ENCODE results near the gene PPP6R3. TPM values are rescaled to one million over a fixed set of nuclear protein-coding genes. Genes with fewer than 3 reads are reported as not detected.
"Not testable (repeated sequence)": the region's sequence is repeated elsewhere in the genome, so short reads cannot be mapped to it uniquely, and the experiment has no call there.

PPP6R3 gene
- polyA plus RNA-seq, 1 donor from 2014 or later, result 111 TPM

GRCh38 chr11:68635883-68636282, 175.3 kb downstream of the PPP6R3 start:
- not testable (repeated sequence) for H3K79me2 ChIP-seq (replicated peaks; ENCODE audit: insufficient read depth, low read length); H3K9me3 ChIP-seq (ENCODE audit: low read length); H3K9ac ChIP-seq (ENCODE audit: low read length); H3K36me3 ChIP-seq (ENCODE audit: insufficient read depth, low read length); H3K4me3 ChIP-seq (ENCODE audit: low read length); H3K9me2 ChIP-seq (ENCODE audit: insufficient read depth, low read length); H2AFZ ChIP-seq (ENCODE audit: low read depth, low read length); H4K20me1 ChIP-seq (ENCODE audit: insufficient read depth); H3F3A ChIP-seq (ENCODE audit: insufficient read depth, low read length, poor library complexity, severe bottlenecking); H3K4me2 ChIP-seq (ENCODE audit: low read length); H3K27ac ChIP-seq (ENCODE audit: low read length); H3K27me3 ChIP-seq (ENCODE audit: insufficient read depth, low read depth, low read length)

GRCh38 chr11:68639322-68639721, 178.8 kb downstream of the PPP6R3 start:
- H3K4me3 ChIP-seq (ENCODE audit: low read length); H3K9me3 ChIP-seq (ENCODE audit: low read length); H3K27me3 ChIP-seq (ENCODE audit: insufficient read depth, low read depth, low read length); H4K20me1 ChIP-seq (ENCODE audit: insufficient read depth); H3K36me3 ChIP-seq (ENCODE audit: insufficient read depth, low read length); H3F3A ChIP-seq (ENCODE audit: insufficient read depth, low read length, poor library complexity, severe bottlenecking); H2AFZ ChIP-seq (ENCODE audit: low read depth, low read length); H3K27ac ChIP-seq (ENCODE audit: low read length); H3K9me2 ChIP-seq (ENCODE audit: insufficient read depth, low read length); H3K9ac ChIP-seq (ENCODE audit: low read length); H3K79me2 ChIP-seq (replicated peaks; ENCODE audit: insufficient read depth, low read length); H3K4me2 ChIP-seq (ENCODE audit: low read length): not testable (repeated sequence)

GRCh38 chr11:68641880-68642279, 181.3 kb downstream of the PPP6R3 start:
- Histone ChIP-seq H3K9ac (ENCODE audit: low read length) (no peak overlapping the region), H3K9me2 (ENCODE audit: insufficient read depth, low read length) (no peaks in the 10 kb centered on the region), H3F3A (ENCODE audit: insufficient read depth, low read length, poor library complexity, severe bottlenecking) (no peaks in the 10 kb centered on the region), H4K20me1 (ENCODE audit: insufficient read depth) (no peaks in the 10 kb centered on the region), H2AFZ (ENCODE audit: low read depth, low read length) (no peak overlapping the region), H3K36me3 (ENCODE audit: insufficient read depth, low read length) (no peaks in the 10 kb centered on the region), H3K27ac (ENCODE audit: low read length) (no peak overlapping the region), H3K9me3 (ENCODE audit: low read length) (no peaks in the 10 kb centered on the region), H3K4me3 (ENCODE audit: low read length) (no peak overlapping the region), H3K79me2 (replicated peaks; ENCODE audit: insufficient read depth, low read length) (no peaks in the 10 kb centered on the region), H3K4me2 (ENCODE audit: low read length) (no peak overlapping the region), H3K27me3 (ENCODE audit: insufficient read depth, low read depth, low read length) (no peaks in the 10 kb centered on the region)
- no peak for TF ChIP-seq MXI1 (conservative IDR thresholded peaks at IDR 0.05; ENCODE audit: poor library complexity, severe bottlenecking)
- TF ChIP-seq REST (IDR thresholded peaks at IDR 0.05; ENCODE audit: borderline replicate concordance), result no peak
- no peak for TF ChIP-seq EP300 (conservative IDR thresholded peaks at IDR 0.05; ENCODE audit: poor library complexity, severe bottlenecking)
- TF ChIP-seq EZH2 (IDR thresholded peaks at IDR 0.05; ENCODE audit: borderline replicate concordance, insufficient read depth, low read length, poor library complexity, severe bottlenecking), result no peak
- no peak for TF ChIP-seq SMC3 (conservative IDR thresholded peaks at IDR 0.05; ENCODE audit: poor library complexity)
- no peak for TF ChIP-seq RAD21 (conservative IDR thresholded peaks at IDR 0.05)
- TF ChIP-seq TAF1 (IDR thresholded peaks at IDR 0.05; ENCODE audit: low read depth), result no peak
- TF ChIP-seq POLR2AphosphoS5 (IDR thresholded peaks at IDR 0.05), result no peak
- no peak for TF ChIP-seq CTCF (IDR thresholded peaks at IDR 0.05; ENCODE audit: poor library complexity, severe bottlenecking)

All from neural cell (in vitro differentiated cells).